SK-N-SH (cell line): ENCODE data around the gene FXYD2.

ENCODE experiments used
- CHD2 ChIP-seq: fragments of 150-350 bp; IDR thresholded peaks from 2 replicates; pipeline ENCODE4 v1.6.1; 2018; ENCODE audit warnings: low read length; ENCODE audit not compliant: partially characterized antibody
- GATA2 ChIP-seq: sonication (generic); formaldehyde crosslinking; IDR thresholded peaks from 2 replicates; pipeline ENCODE4 v1.5.0; 2020; ENCODE audit warnings: mild to moderate bottlenecking, missing genetic modification reagents
- MXI1 ChIP-seq: IDR thresholded peaks from 2 replicates; pipeline ENCODE4 v1.6.1; 2012; ENCODE audit warnings: mild to moderate bottlenecking, low read depth, low read length, improper control_type of control experiment
- POLR2AphosphoS5 ChIP-seq: IDR thresholded peaks from 2 replicates; pipeline ENCODE4 v1.6.1; 2012; ENCODE audit warnings: low read depth, low read length

DNA sequence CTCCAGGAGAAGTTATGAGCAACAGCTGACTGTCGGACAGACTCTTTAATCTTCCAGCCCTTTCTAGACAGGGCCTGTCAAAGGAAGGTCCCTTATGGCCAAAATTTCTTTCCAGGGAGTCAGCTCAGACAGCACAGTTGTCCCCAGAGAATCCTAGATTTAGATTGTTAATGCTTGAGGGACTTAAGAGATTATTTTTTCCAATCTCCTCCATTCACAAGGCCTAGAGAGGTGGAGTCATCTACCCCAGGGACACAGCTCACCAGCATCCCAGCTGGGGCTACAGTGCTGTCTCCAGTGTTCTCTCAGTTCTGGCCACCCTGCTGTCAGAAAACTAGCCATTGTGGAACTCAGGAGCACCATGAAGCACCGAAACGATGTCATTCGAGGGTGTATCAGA lies 35.3 kb downstream of the FXYD2 start:
- no peak for TF ChIP-seq POLR2AphosphoS5
- TF ChIP-seq CHD2, result no peak
- TF ChIP-seq MXI1, result no peak
- no peak for TF ChIP-seq GATA2 (CRISPR knock-in tag)
